ENCODE measurements around the gene NEU3. TPM values are rescaled to one million over a fixed set of nuclear protein-coding genes. Genes with fewer than 3 reads are reported as not detected.

The NEU3 gene, protein sequence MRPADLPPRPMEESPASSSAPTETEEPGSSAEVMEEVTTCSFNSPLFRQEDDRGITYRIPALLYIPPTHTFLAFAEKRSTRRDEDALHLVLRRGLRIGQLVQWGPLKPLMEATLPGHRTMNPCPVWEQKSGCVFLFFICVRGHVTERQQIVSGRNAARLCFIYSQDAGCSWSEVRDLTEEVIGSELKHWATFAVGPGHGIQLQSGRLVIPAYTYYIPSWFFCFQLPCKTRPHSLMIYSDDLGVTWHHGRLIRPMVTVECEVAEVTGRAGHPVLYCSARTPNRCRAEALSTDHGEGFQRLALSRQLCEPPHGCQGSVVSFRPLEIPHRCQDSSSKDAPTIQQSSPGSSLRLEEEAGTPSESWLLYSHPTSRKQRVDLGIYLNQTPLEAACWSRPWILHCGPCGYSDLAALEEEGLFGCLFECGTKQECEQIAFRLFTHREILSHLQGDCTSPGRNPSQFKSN
- 5.6 and 9.1 TPM in 2 replicates for total RNA-seq

DNA sequence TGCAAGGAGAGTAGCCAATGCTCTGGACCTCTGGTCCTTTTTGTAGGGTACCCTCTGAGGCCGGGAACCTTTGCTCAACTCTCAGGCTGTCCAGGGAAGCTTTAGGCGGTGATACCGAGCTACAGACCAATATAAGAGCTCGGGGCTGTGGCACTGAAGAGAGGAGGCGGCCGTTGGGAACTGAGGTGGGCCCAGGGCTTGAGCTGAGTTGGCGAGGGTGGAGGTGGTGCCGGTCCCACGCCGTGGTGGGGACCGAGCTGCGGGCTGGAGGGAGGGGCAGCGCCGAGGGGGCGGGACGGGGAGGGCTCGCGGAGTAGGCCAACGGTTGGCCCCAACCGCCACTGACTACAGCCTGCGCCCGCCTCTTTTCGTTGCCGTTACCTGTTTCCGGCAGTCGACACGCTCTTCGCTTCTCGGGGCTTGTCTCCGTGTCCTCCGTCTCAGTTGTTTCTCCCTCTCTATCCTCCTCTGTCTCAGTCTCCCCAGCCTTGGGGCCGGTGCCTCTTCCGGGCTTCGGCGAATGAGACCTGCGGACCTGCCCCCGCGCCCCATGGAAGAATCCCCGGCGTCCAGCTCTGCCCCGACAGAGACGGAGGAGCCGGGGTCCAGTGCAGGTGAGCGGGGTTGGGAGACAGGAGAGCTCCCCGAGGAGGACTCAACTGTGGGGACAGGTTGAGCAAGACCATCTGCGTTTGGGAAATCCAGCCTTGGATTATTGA lies at the start of gene NEU3:
Gene NEU3 (plus strand): TSS at position 393 of the 719 bp plus-strand sequence. CDS start 128 bp downstream, at position 521.

DNA sequence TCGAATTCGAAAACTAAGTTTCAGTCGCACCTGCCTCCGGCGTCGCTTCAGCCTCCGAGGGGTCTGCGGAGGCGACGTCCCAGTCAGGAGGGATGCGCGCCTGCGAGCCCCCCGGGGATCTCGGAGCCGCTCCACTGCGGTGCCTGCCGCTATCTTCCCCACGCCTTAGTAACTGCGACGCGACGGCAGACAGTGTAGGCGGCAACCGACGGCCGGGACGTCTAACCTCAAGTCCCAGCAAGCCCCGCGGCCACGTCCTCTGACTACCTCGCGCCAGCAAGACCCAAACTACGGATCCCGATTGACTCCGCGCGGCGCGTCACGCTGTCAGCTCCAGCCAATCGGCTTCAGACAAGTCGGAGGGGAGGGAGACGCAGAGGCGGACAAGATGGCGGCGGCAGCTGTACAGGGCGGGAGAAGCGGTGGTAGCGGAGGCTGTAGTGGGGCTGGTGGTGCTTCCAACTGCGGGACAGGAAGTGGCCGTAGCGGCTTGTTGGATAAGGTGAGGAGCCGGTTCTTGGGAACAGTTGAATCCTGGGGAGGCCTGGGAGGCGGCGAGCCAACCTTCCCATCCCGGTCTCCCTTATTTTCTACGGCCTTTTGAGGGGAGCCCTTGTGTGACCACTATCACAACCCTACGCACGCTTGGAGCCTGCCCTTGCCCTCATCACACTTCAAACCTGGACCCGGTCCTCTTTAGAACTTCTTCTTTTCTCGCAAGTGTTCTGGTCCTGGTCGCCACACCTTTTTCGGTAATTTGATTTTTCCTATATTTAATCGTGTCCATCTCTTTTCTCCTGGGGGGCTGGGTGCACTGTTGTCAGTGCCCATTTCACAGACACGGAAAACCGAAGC lies 39.6 kb upstream of the NEU3 start, which contains the start of the genes SPCS2 and XRRA1:
Gene SPCS2 (plus strand): TSS at position 369 of the 855 bp plus-strand sequence. CDS start 20 bp downstream, at position 389.
Gene XRRA1 (minus strand): TSS at position 194 of the 855 bp plus-strand sequence. CDS start 8,213 bp downstream, outside the sequence.

Small RNA genes lying within 50 kb of the gene (small RNA-seq; reads per million reads assigned to genes)
- gene RNU6-216P: not detected

Other genes with a start within 250 kb of the NEU3 start
- gene RNF169, start 240.1 kb upstream of the NEU3 start, total RNA-seq: 32.3 and 35.4 TPM in 2 replicates
- gene XRRA1, start 39.8 kb upstream of the NEU3 start, total RNA-seq: 13.5 and 22.7 TPM in 2 replicates
- gene SPCS2, start 39.7 kb upstream of the NEU3 start, total RNA-seq: 10.2 and 35.2 TPM in 2 replicates
- gene OR2AT4, start 107.9 kb downstream of the NEU3 start, total RNA-seq: not detected in 2 replicates
- not detected in 2 replicates for gene SLCO2B1, start 162.2 kb downstream of the NEU3 start, total RNA-seq